Measurements from ENCODE around the gene UCP3. TPM values are rescaled to one million over a fixed set of nuclear protein-coding genes. Genes with fewer than 3 reads are reported as not detected.

Gene UCP3
- total and polyA plus RNA-seq, 2 donors (not counting 1 experiment from before 2014, with no cell fraction given): 8.9 to 11.0 TPM

DNA sequence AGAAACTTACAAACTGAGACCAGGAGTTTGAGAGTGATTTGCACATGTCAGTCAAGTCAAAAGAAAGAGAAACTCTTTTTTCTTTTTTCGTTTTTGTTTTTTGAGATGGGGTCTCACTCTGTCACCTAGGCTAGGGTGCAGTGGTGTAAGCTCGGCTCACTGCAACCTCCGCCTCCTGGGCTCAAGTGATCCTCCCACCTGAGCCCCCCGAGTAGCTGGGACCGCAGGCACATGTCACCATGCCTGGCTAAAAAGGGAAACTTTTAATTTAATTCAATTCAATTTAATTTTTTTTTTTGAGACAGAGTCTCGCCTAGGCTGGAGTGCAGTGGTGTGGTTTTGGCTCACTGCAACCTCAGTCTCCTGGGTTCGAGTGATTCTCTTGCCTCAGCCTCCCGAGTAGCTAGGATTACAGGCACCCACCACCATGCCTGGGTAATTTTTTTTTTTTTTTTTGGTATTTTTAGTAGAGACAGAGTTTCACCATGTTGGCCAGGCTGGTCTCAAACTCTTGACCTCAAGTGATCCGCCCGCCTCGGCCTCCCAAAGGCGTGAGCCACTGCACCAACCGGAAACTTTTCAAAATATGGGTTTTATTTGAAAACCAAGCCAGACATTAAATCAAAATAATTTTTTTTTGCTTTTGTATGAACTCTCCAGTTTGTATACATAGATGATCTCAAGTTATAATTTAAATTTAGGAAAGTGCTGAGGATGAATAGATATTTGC is 9.9 kb downstream of the UCP3 start:
- TF ChIP-seq CTCF (IDR thresholded peaks at IDR 0.05): no peak
- no peak for TF ChIP-seq EZH2 (IDR thresholded peaks at IDR 0.05; ENCODE audit: borderline replicate concordance, insufficient read depth, low read depth, low read length, poor library complexity, severe bottlenecking)
- POLR2A ChIA-PET: interaction anchor here (1.3 to 4.5 kb wide), 4 partner anchors 12 to 22 kb away, joined by 3 to 63 read pairs (median 9); partner anchors contain the start of gene UCP2
- Mint-ChIP-seq H3K27me3 (no peaks in the 10 kb centered on the region), H3K9me3 (ENCODE audit: insufficient read depth) (no peaks in the 10 kb centered on the region), H3K27ac (peak overlapping the region; percentile 93), H3K4me3 (peak overlapping the region; percentile 71), H3K4me1 (peaks cover 71% of the 10 kb centered on the region)
- no peak for ATAC-seq (ENCODE audit: low read depth)
- peak overlapping the region; percentile 54 for H3K4me2 ChIP-seq (replicated peaks; ENCODE audit: low read depth, low read length, poor library complexity, severe bottlenecking)
- H3K36me3 ChIP-seq (replicated peaks in 1 of 2; ENCODE audit: control extremely low read depth in 1 of 2, control insufficient read depth in 1 of 2, extremely low read depth in 1 of 2, insufficient read depth in 2 of 2, low read length in 1 of 2): peaks cover 0 to 14% of the 10 kb centered on the region in 2 experiments
- H3K9me3 ChIP-seq (ENCODE audit: control extremely low read depth in 1 of 3, control insufficient read depth in 2 of 3, insufficient read depth in 1 of 3, low read length in 2 of 3): no peaks in the 10 kb centered on the region
- H3K27ac ChIP-seq (ENCODE audit: low read length in 2 of 2): peak overlapping the region; percentile 59 to 98
- WGBS (ENCODE audit: insufficient coverage): 80% methylated on average over 3 of the region's 13 CpGs
- peak overlapping the region; percentile 44 for H3K9ac ChIP-seq (ENCODE audit: low read length)
- H4K20me1 ChIP-seq (ENCODE audit: control insufficient read depth, insufficient read depth, low read length, poor library complexity, severe bottlenecking): no peaks in the 10 kb centered on the region
- H3K27me3 ChIP-seq (replicated peaks in 1 of 4; ENCODE audit: control extremely low read depth in 1 of 4, control insufficient read depth in 3 of 4, insufficient read depth in 4 of 4, low read length in 3 of 4): no peaks in the 10 kb centered on the region
- intact Hi-C loops (cut with micrococcal nuclease): loop anchor here (5.0 to 10.0 kb wide), 2 partner anchors 33 to 1564 kb away; partner anchors contain the start of gene CLPB
- H3K4me1 ChIP-seq (ENCODE audit: control insufficient read depth in 2 of 2, insufficient read depth in 2 of 2, low read length in 2 of 2): peaks cover 60 to 62% of the 10 kb centered on the region in 2 donors
- H3K79me2 ChIP-seq (ENCODE audit: control insufficient read depth, insufficient read depth, low read length): no peaks in the 10 kb centered on the region
- H3K4me3 ChIP-seq (ENCODE audit: control extremely low read depth in 1 of 5, extremely low read depth in 1 of 5, insufficient read depth in 1 of 5, low read depth in 2 of 5, low read length in 4 of 5): no peak overlapping the region
- no peak for DNase-seq
- CTCF ChIA-PET: interaction anchor here (1.0 kb wide), 1 partner anchor 33 kb away, joined by 3 read pairs; no protein-coding TSS in a partner anchor
- H2AFZ ChIP-seq (ENCODE audit: insufficient read depth, low read depth, low read length, poor library complexity, severe bottlenecking): no peak overlapping the region

All from B cell (primary cell).